GM21423 (cell line): ENCODE results near the gene ZNF521.
A peak's percentile ranks its signal among the peaks of the same experiment; 100 is the strongest.

Experiments
- ATAC-seq: cut with Tn5 transposase; IDR thresholded peaks from one replicate; pipeline ENCODE4 v1.9.1; 2021; ENCODE audit warnings: mild to moderate bottlenecking, moderate library complexity; ENCODE audit not compliant: unreplicated experiment

ZNF521 gene

GRCh38 chr18:25230658-25231326 lies 121.2 kb downstream of the ZNF521 start:
- ATAC-seq: no peak

- no peak for ATAC-seq
Measured at GRCh38 chr18:25229920-25230319, 122.0 kb downstream of the ZNF521 start.

GRCh38 chr18:25229081-25229480 lies 122.9 kb downstream of the ZNF521 start:
- ATAC-seq: no peak

GRCh38 chr18:25228410-25228809 lies 123.6 kb downstream of the ZNF521 start:
- no peak for ATAC-seq

GRCh38 chr18:25225151-25225550 lies 126.8 kb downstream of the ZNF521 start:
- ATAC-seq: no peak

- ATAC-seq: no peak
Measured at GRCh38 chr18:25223899-25224886, 127.8 kb downstream of the ZNF521 start.

- no peak for ATAC-seq
Measured at GRCh38 chr18:25223211-25223610, 128.8 kb downstream of the ZNF521 start.

- no peak for ATAC-seq
Measured at GRCh38 chr18:25222648-25223047, 129.3 kb downstream of the ZNF521 start.

- no peak for ATAC-seq
Measured at GRCh38 chr18:25210622-25211021, 141.3 kb downstream of the ZNF521 start.

GRCh38 chr18:25192065-25192464 lies 159.9 kb downstream of the ZNF521 start:
- no peak for ATAC-seq

GRCh38 chr18:25190472-25190871 lies 161.5 kb downstream of the ZNF521 start:
- peak; percentile 72 for ATAC-seq

GRCh38 chr18:25189391-25190185 lies 162.4 kb downstream of the ZNF521 start:
- ATAC-seq: no peak

- no peak for ATAC-seq
Measured at GRCh38 chr18:25187521-25188192, 164.3 kb downstream of the ZNF521 start.

- no peak for ATAC-seq
Measured at GRCh38 chr18:25186871-25187270, 165.1 kb downstream of the ZNF521 start.

GRCh38 chr18:25181993-25182392 lies 170.0 kb downstream of the ZNF521 start:
- ATAC-seq: no peak

GRCh38 chr18:25181581-25181980 lies 170.4 kb downstream of the ZNF521 start:
- ATAC-seq: no peak

- ATAC-seq: no peak
Measured at GRCh38 chr18:25180973-25181548, 170.9 kb downstream of the ZNF521 start.

GRCh38 chr18:25177631-25178030 lies 174.3 kb downstream of the ZNF521 start:
- no peak for ATAC-seq

- ATAC-seq: no peak
Measured at GRCh38 chr18:25176518-25177042, 175.4 kb downstream of the ZNF521 start.
